Activated CD4-positive, CD25-positive, alpha-beta regulatory T cell treated with anti-CD3 and anti-CD28 coated beads, Interleukin-2, amount 50 U/mL, for 16 hours (primary cell): ENCODE results near the gene ACSL1.
"Not testable (repeated sequence)": the region's sequence is repeated elsewhere in the genome, so short reads cannot be mapped to it uniquely, and the experiment has no call there.

Source experiments
- DNase-seq: peaks from one replicate; pipeline ENCODE4 v3.0.0-alpha.2; 2020; ENCODE audit warnings: low read depth, low spot score

ACSL1 gene

GRCh38 chr4:184755278-184755677 is 70.5 kb downstream of the ACSL1 start:
- DNase-seq, result no peak

GRCh38 chr4:184752496-184753275 is 73.1 kb downstream of the ACSL1 start:
- no peak for DNase-seq

- DNase-seq, result no peak
These were observed 74.2 kb downstream of the ACSL1 start for GRCh38 chr4:184751585-184751956.

GRCh38 chr4:184750926-184751584 is 74.7 kb downstream of the ACSL1 start:
- no peak for DNase-seq

GRCh38 chr4:184748251-184748652 is 77.5 kb downstream of the ACSL1 start:
- DNase-seq, result no peak

GRCh38 chr4:184747034-184747830 is 78.5 kb downstream of the ACSL1 start:
- DNase-seq, result no peak

GRCh38 chr4:184745831-184746795 is 79.7 kb downstream of the ACSL1 start:
- DNase-seq, result peak; percentile 45

- DNase-seq, result no peak
These were observed 81.5 kb downstream of the ACSL1 start for GRCh38 chr4:184744236-184744635.

- DNase-seq, result no peak
These were observed 82.1 kb downstream of the ACSL1 start for GRCh38 chr4:184743650-184744049.

GRCh38 chr4:184741651-184742050 is 84.1 kb downstream of the ACSL1 start:
- not testable (repeated sequence) for DNase-seq

GRCh38 chr4:184740980-184741391 is 84.8 kb downstream of the ACSL1 start:
- DNase-seq, result no peak

GRCh38 chr4:184739575-184739974 is 86.2 kb downstream of the ACSL1 start:
- not testable (repeated sequence) for DNase-seq

- DNase-seq, result no peak
These were observed 91.0 kb downstream of the ACSL1 start for GRCh38 chr4:184734758-184735157.

- DNase-seq, result peak; percentile 88
These were observed 91.9 kb downstream of the ACSL1 start, which contains the start of gene CENPU for GRCh38 chr4:184733654-184734524. TSS of gene CENPU (minus strand) at chr4:184734096. CDS start at chr4:184734062, 34 bp downstream.

- DNase-seq, result no peak
These were observed 93.6 kb downstream of the ACSL1 start for GRCh38 chr4:184732126-184732525.

- no peak for DNase-seq
These were observed 94.7 kb downstream of the ACSL1 start for GRCh38 chr4:184731056-184731455.

GRCh38 chr4:184729946-184730345 is 95.8 kb downstream of the ACSL1 start:
- DNase-seq, result no peak

- no peak for DNase-seq
These were observed 96.9 kb downstream of the ACSL1 start for GRCh38 chr4:184728858-184729257.

GRCh38 chr4:184727430-184727829 is 98.3 kb downstream of the ACSL1 start:
- DNase-seq, result no peak

- no peak for DNase-seq
These were observed 103.0 kb downstream of the ACSL1 start for GRCh38 chr4:184722798-184723197.
